AG04449 (cell line): ENCODE measurements around the gene FBXO8.

Experiments
- CTCF ChIA-PET: fragments of 350-600 bp; formaldehyde crosslinking; extraction: SDS; loops from one replicate; lab custom pipeline; 2021; ENCODE audit warnings: antibody characterized with exemption; lab: Yijun Ruan, JAX
- POLR2A ChIA-PET: fragments of 400-600, 350-600 bp; formaldehyde crosslinking; extraction: SDS; loops from one replicate; lab custom pipeline; 2020; ENCODE audit warnings: antibody characterized with exemption, inconsistent platforms; lab: Yijun Ruan, JAX
- DNase-seq: peaks from one replicate; pipeline ENCODE4 v3.0.0-alpha.2; 2010; ENCODE audit warnings: low read depth, low spot score
- H3K4me3 ChIP-seq: 2 replicates; pipeline ENCODE4 v1.5.1; 2011; ENCODE audit warnings: low read depth, mild to moderate bottlenecking, control low read depth, low read length
- TF ChIP-seq, protein P1 (sequence below): IDR thresholded peaks from one replicate; pipeline ENCODE4 v1.5.1; 2011; ENCODE audit warnings: mild to moderate bottlenecking, moderate library complexity, low read length, control low read depth, inconsistent platforms; ENCODE audit not compliant: insufficient read depth; ENCODE audit errors: missing control alignments

FBXO8 gene

DNA sequence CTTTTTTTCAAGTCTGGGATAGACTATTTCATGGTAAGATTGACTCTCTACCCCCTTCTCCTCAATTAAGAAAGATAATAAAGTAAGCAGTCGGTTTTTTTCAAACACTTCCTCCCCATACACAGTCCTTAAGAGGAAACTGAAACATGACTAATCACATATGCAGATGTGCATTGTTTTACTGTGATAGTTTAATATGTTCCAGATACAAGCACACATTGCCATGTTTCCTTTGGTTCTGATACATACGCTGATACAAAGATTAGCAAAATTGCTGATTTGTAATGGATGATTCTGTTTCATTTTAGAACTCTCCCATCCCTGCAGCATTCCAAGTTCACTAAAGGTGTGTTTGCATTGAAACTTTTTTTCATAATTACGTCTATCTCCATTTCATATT lies 76.1 kb downstream of the FBXO8 start:
- ChIA-PET CTCF (no interaction called here), POLR2A (no interaction called here)
- TF ChIP-seq, protein P1, sequence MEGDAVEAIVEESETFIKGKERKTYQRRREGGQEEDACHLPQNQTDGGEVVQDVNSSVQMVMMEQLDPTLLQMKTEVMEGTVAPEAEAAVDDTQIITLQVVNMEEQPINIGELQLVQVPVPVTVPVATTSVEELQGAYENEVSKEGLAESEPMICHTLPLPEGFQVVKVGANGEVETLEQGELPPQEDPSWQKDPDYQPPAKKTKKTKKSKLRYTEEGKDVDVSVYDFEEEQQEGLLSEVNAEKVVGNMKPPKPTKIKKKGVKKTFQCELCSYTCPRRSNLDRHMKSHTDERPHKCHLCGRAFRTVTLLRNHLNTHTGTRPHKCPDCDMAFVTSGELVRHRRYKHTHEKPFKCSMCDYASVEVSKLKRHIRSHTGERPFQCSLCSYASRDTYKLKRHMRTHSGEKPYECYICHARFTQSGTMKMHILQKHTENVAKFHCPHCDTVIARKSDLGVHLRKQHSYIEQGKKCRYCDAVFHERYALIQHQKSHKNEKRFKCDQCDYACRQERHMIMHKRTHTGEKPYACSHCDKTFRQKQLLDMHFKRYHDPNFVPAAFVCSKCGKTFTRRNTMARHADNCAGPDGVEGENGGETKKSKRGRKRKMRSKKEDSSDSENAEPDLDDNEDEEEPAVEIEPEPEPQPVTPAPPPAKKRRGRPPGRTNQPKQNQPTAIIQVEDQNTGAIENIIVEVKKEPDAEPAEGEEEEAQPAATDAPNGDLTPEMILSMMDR = no peak
- DNase-seq = no peak
- no peak overlapping the region for H3K4me3 ChIP-seq

GRCh38 chr4:174204164-174204831 lies 79.2 kb downstream of the FBXO8 start:
- DNase-seq = no peak
- TF ChIP-seq, protein P1 = no peak
- ChIA-PET POLR2A (no interaction called here), CTCF (no interaction called here)
- H3K4me3 ChIP-seq = no peak overlapping the region

- ChIA-PET POLR2A (no interaction called here), CTCF (no interaction called here)
- TF ChIP-seq, protein P1 = no peak
- DNase-seq = no peak
- H3K4me3 ChIP-seq = no peak overlapping the region
Observed at GRCh38 chr4:174201871-174202270, 81.6 kb downstream of the FBXO8 start.

- TF ChIP-seq, protein P1 = no peak
- POLR2A ChIA-PET = no interaction called here
- DNase-seq = no peak
- H3K4me3 ChIP-seq = no peak overlapping the region
- CTCF ChIA-PET = interaction anchor here (1.3 kb wide), 1 partner anchor 694 kb away, joined by 3 read pairs; no protein-coding TSS in a partner anchor
Observed at GRCh38 chr4:174199735-174200134, 83.7 kb downstream of the FBXO8 start.

- TF ChIP-seq, protein P1 = no peak
- CTCF ChIA-PET = interaction anchor here (1.3 kb wide), 1 partner anchor 693 kb away, joined by 3 read pairs; no protein-coding TSS in a partner anchor
- no peak overlapping the region for H3K4me3 ChIP-seq
- POLR2A ChIA-PET = no interaction called here
- DNase-seq = peak; percentile 37
Observed at GRCh38 chr4:174198828-174199227, 84.6 kb downstream of the FBXO8 start.

DNA sequence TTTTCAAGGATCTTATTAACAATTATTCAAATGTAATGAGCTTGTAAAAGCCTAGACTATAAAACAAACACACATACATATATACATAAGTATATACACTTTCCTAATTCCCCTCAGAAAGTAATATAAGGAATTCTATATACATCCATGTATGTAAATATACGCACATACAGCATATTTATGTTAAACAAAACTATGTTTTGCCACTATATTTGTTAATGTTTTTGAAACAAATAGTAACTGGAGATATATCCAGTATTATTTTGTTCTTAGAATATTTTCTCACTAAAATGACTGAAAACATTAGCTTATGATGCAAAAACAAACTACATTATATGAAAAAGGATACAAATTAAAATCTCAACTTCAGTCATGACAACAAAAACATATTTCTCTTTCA lies 85.1 kb downstream of the FBXO8 start:
- CTCF ChIA-PET = interaction anchor here (1.3 kb wide), 1 partner anchor 692 kb away, joined by 3 read pairs; no protein-coding TSS in a partner anchor
- POLR2A ChIA-PET = no interaction called here
- no peak for DNase-seq

More for the DNA sequence above, 85.1 kb downstream of the FBXO8 start:
- TF ChIP-seq, protein P1 = no peak
- no peak overlapping the region for H3K4me3 ChIP-seq
